HG02973 (cell line): Measurements from ENCODE around the gene HYPK.
"Not testable (repeated sequence)": the region's sequence is repeated elsewhere in the genome, so short reads cannot be mapped to it uniquely, and the experiment has no call there.

Experiments used
- ATAC-seq: cut with Tn5 transposase; IDR thresholded peaks from one replicate; pipeline ENCODE4 v1.9.1; 2021; ENCODE audit warnings: moderate library complexity; ENCODE audit not compliant: unreplicated experiment

Gene HYPK

DNA sequence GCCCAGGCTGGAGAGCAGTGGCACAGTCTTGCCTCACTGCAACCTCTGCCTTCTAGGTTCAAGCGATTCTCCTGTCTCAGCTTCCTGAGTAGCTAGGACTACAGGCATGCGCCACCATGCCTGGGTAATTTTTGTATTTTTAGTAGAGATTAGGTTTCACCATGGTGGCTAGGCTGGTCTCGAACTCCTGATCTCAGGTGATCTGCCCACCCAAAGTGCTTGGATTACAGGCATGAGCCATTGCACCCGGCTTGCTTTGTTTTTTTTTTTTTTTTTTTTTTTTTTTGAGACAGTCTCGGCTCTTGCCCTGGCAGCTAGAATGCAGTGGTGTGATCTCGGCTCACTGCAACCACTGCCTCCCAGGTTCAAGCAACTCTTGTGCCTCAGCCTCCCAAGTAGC is 32.1 kb downstream of the HYPK start:
- not testable (repeated sequence) for ATAC-seq

DNA sequence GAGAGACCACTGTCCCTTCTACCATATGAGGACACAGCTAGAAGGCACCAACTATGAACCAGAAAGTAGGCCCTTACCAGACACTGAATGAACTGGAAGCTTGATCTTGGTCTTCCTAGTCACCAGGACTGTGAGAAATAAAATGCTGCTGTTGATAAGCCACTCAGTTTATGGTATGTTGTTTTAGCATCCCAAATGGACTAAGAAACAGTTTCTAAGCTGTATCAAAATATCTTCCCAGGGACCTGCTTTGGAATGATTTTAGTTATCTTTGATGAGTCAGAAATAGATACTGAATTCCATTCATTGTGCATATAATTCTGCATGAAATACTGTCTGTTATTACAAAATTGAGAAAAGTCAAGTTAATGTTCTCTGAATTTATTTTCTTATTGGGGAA is 45.0 kb downstream of the HYPK start:
- ATAC-seq: no peak

DNA sequence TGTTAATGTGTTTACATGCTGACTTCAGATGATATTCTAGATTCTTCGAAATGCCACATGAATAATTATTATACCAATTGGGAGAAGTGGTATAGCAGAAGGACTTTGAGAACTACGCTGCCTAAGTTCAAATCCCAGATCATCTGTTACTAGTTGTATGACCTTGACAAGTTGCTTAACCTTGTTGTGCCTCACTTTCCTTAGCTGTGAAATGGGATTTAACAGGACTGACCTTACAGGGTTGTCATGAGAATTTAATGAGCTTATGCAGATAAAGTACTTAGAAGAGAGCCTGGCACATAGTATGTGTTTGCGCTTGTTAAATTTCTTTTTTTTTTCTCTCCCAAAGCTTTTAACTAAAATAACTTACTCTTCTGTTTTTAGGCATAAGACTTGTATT is 50.9 kb downstream of the HYPK start:
- no peak for ATAC-seq

DNA sequence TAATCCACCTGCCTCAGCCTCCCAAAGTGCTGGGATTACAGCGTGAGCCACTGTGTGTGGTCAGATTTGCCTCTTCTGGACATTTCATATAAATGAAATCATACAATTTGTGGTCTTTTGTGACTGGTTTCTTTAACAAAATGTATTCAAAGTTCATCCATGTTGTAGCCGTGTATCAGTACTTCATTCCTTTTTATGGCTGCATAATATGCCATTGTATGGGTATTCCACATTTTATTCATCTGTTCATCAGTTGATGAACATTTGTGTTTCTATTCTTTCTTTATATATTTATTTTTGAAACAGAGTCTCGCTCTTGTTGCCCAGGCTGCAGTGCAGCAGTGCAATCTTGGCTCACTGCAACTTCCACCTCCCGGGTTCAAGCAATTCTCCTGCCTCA is 52.2 kb downstream of the HYPK start:
- no peak for ATAC-seq
